HG03457 (cell line): ENCODE results near the gene R3HDM1.
"Not testable (repeated sequence)": the region's sequence is repeated elsewhere in the genome, so short reads cannot be mapped to it uniquely, and the experiment has no call there.

Experiments
- ATAC-seq: cut with Tn5 transposase; IDR thresholded peaks from one replicate; pipeline ENCODE4 v1.9.1; 2021; ENCODE audit warnings: moderate number of reproducible peaks; ENCODE audit not compliant: unreplicated experiment

R3HDM1 gene

DNA sequence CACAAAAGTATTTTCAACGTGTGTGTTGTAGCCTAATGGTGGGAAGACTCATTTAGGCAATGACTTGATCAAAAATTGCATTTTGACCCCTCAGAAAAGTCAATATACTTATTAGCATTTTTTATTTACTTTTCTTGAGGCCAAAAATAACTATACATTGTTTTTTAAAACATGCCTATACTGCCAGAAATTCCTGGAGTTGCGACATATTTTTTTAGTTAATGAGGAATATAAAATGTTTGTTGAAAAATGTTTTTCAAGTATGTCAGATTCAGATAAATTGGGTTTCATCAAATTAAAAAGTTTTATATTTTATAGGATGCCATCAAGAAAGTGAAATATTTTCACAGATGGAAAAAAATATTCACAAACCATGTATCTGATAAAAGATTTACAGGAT, 39.6 kb downstream of the R3HDM1 start:
- no peak for ATAC-seq

DNA sequence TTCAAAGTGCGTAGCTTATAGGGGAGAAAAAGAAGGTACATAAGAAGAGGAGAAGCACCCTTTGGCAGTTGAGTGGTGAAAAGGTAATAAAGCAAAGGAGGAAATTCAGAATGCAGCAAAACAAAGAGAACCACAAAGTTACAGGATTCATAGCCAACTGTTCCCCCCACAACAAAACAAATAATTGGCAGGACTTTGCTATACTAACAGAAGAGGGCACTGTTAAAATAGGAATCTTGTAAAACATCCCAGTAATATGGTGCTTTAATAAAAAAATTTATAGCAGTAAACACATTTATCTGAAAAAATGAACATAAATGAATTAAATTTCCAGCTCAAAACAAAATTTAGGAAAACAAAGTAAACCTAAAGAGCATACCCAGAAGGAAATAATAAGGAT, 42.3 kb downstream of the R3HDM1 start:
- no peak for ATAC-seq

DNA sequence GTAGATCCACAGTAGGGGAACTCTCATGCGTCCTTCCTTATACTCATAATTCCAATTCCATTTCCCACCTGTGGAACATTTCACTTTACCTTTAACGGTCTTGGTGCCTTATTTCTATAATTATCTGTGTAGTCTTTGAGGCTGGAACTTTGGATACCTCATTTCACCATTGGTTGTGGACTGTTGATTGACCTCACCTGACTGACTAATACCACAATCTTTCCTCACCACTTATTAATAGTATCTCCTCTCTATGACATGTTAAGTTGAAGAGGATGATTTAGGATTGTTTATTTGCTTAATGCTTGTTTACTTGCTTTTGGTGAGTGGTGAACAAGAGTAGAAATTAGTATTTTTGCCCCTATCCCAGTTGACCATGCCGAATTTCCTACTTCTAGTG, 50.0 kb downstream of the R3HDM1 start:
- no peak for ATAC-seq

DNA sequence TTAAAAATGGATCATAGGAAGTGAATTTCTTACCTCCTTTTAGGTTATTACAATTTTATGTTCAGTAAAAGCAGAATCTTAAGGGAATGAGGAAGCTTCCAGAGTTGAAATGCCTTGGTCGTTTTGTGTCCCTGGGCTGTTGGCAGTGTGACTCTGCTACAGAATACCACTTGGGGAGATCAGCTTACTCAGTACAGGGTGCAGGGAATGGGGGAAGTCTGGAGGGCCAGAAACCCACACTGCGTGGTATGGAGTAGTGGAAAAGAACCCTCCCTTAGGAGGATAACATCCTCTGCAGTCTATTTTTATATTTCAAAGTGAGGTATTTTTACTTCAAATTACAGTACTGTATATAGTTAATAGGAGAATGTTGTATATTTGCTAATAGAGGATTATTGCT, 51.1 kb downstream of the R3HDM1 start:
- no peak for ATAC-seq

DNA sequence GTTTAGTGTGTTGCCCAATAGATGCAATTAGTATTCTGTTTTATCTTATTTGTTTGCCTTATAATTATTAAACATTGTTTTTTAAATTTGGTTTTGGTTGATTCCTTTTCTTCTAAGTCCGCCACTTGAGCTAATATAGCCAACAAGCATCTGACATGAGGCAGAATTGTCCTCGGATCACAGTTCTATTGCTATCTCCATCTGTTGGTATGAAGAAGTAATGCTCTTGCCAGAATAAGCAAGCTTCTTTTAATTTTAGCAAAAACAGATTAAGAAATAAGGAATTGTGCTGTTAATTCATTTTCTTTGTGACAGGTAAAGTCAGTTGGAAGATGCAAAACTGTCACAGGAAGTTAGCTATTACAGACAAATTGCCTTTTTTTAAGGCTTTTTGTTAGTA, 54.3 kb downstream of the R3HDM1 start:
- no peak for ATAC-seq

DNA sequence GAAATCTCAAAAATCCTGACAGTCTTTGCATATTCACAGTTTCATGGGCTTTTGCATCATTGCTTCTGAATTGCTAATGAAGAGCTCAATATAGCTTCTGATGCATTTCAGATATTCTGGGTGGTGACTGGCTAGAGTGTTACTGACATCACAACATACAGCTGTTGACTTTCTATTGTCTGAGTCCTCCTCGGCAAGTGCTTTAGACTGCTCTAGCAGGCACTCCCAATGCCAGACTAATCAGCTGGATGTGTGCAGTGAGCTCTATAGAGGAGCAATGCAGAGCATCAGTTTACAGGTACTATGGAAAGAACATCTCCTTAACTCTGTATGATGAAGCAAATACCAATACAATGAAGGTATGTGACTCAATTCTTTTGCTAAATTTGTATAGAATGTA, 54.9 kb downstream of the R3HDM1 start:
- no peak for ATAC-seq

DNA sequence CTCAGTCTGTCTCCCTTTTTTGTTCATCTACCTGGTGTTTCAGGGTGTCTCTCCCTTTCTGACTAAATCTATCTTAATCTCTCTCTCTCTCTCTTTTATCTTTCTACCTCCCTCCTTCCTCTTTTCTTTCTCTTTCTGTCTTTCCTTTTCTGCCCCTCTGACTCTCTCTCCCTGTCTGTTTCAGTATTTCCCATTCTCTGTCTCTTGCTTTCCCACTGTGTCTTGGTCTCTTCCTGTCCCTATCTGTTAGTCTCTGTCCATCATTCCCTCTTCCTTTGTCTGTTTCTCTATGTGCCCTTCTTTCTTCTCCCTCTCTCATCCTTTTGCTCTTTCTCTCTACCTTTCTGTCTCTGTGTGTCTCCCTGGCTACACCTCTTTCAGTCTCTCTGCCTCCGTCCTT, 56.7 kb downstream of the R3HDM1 start:
- ATAC-seq = no peak

DNA sequence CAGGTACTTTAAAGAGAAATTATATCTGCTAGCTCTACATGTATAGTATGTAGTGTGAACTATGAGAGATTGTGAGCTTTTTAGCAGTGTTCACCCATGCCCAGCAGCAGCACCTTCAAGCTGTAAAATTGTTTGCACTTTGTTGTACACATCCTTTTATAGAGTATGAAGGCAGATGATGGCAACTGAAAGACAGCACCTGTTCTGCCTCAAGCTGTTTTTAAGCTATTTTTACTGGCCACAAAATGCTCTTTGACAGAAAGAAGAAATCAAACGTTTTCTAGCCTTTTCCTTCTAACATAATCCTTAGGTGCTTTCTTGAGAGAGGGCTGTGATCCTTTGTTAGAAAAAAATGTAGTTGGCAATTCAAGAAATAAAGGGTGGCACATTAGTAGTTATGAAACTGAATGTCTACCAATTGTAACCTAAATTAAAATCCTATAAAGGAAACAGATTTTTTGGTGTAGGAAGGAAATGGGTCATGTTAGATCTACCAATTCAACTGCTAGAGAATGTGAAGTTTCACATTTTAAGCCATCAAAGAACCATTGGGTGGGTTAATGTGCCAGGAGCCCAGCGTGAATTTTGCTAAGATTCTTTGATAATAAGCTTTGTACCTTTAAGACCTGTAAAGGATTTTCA, 59.5 kb downstream of the R3HDM1 start:
- ATAC-seq = no peak

DNA sequence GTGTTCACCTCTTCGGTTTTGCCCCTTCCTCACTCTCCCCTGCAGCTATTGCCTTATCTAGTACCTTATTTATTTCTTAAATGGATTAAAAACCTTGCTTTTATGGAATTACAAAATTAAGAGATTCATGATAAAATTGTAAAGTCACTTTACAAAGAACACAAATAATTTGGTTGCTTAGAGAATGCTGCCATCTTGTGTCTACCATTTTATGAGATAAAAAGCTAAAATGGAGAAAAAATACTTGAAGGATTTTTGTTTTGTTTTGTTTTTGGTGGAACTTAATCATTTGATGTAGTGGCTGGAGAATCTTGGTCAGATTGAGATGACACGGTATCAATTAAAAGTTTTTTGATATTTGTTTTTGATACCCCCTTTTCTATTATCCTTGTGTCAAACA, 69.6 kb downstream of the R3HDM1 start:
- no peak for ATAC-seq

DNA sequence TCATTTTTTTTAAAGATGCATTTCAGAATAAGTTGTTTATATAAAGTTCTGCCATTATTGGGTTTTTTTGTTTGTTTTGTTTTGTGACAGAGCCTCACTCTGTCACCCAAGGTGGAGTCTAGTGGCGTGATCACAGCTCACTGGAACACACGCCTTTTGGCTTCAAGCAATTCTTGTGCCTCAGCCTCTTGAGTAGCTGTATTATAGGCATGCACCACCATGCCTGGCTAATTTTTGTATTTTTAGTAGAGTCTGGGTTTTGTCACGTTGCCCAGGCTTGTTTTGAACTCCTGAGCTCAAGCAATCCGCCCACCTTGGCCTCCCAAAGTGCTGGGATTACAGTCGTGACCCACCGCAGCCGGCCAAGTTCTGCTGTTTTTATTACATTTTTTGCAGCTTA, 72.3 kb downstream of the R3HDM1 start:
- ATAC-seq = no peak

DNA sequence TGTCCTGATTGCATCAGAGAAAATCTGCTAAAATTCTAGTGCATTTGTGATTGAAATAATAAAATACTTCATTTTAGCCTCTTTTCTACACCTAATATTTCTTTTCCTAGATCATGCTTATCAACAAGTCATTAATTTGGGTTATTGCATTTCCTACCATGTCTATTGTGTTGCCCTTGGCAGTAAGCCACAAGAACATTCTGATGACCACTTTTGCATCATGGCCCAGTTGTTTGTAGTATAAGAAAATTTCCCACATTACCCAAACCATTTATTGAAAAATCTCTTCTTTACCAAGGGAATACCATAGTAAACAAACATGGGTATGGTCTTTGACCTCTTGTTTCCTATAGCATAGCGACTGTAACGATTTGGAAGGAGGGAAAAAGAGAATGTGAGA, 76.3 kb downstream of the R3HDM1 start:
- no peak for ATAC-seq

DNA sequence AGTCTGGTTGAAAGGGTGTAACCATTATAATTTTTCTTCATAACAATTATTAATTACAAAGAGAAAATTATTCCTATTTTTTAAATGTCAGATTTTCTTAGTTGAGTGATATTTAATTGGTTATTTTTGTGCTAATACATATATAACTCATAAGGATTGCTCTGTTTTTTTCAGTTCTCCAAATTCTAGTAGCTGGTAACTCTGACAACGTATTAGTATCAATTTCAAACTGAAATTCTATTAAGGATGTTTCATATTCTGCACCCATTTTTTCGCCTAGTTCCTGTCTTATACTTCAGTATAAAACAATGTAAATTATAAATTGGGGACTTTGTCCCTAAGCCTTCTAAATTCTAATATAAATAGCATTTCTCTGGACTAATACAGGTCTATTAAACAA, 81.0 kb downstream of the R3HDM1 start:
- no peak for ATAC-seq

DNA sequence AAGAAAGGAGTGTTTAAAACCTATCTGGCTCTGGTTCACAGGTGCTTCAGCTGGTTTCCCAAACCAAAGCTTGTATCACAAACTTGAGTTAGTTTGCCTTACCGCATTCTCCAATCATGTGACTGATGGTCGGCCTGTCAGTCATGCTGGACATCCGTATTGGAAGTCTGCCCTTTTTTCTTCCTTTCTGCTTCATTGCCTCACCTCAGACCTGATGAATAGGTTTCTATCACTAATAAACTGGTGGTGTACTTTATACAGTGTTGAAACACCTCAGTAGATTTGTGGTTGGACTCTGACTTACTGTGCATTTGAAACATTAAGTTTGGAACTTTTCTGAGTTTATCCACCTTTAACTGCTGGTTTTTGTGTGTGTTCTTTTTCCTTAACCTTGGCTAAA, 84.1 kb downstream of the R3HDM1 start:
- no peak for ATAC-seq

DNA sequence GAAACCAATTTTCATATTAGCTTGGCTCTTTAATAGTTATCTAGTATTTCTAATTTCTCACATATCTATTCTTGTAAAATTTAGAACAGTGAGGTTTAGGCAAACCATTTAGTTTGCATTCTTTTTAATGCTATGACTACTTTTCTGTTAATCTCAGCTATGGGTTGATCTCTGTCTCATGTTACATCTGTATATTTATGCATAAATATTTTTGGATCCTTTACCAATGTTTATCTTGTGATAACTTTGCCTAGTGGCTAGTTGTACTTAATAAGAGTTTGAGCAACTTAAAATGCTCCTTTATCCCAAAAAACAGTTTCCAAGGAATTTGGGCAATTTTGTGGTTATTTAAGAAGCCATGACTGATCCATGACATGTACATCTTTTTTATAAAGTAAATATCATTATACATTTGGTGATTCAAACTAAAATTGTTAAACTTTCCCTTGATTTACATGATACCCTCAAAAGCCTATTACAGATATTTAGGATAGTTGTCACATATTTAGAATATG, 86.3 kb downstream of the R3HDM1 start:
- ATAC-seq = no peak

DNA sequence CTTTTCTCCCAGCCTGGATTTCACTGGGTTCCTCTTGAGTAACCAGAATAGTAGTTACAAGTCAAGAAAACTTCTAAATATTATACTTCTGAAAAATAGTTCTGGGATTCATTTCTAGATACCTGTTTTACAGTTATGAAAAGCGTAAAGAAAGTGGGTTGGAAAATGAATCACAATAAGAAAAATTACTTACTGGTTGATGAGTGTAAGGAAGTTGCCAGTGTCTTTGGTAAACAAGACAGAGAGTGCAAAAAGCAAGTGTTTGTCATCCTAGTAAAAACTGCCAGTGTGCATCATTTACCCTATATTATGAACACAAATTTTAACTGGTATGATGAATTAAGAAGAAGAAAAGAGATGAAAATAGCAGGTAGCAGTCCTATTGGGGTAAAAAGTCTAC, 88.9 kb downstream of the R3HDM1 start:
- ATAC-seq = no peak

DNA sequence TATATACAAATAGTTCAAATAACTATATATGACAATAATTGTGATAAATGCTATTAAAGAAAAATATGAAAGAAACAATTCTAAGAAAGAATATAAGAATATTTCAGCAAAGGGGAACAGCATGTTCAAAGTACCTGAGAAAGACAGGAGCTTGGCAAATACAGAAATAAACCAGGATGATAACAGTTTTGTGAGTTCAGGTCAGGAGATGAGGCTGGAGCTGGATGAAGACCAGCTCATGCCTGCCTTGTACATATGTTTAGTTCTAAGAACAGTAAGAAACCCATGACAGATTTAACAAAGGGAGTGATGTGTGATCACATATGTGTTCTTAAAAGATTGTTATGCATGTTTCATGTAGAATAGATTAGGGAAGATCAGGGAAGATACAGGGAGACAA, 98.2 kb downstream of the R3HDM1 start:
- ATAC-seq = no peak

DNA sequence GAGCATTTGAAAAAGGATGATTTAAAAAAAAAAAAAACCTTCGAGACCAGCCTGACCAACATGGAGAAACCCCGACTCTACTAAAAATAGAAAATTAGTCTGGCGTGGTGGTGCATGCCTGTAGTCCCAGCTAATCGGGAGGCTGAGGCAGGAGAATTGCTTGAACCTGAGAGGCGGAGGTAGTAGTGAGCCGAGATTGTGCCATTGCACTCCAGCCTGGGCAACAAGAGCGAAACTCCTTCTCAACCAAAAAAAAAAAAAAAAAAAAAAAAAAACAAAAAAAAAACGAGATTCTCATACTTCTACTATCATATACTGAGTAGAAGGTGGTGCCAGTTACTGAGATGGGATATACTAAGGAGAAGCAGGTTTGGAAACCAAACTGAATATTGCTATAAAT, 98.8 kb downstream of the R3HDM1 start:
- not testable (repeated sequence) for ATAC-seq

DNA sequence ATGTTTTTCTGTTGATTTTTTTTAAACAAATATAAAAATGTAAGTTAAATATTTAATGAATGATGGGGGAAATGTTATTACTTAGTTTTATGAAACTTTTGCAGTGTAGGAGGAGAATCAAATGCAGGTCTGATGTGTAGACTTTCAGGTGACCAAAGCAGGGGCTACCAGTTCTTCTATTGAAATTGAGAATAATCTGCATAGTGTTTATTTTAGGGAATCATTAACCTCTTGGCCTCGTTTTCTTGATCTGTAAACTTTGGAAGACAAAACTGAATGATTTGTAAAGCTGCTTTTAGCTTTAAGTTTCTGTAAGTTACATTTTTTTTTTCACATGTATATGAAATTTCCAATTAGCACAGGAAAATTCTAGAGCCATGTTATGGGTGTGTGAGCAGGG, 99.2 kb downstream of the R3HDM1 start:
- no peak for ATAC-seq

DNA sequence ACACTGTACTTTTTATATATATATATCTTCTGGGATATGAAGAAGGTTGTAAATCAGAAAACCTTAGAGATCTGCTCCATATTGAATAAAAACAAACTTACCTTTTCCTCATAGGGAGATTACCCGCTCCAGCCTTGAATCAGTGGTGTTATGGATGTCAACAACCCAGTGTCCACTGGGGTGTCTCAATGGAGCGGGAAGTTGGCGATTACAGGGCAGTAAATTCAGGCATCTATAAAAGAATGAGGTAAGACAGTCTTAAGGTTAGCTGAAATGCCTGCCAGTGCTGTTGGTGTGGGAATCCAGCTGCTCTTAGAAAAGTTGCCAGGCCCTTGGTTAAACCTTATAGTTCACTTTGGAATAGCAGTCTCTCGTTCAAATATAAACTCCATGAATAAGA, 102.3 kb downstream of the R3HDM1 start:
- no peak for ATAC-seq

DNA sequence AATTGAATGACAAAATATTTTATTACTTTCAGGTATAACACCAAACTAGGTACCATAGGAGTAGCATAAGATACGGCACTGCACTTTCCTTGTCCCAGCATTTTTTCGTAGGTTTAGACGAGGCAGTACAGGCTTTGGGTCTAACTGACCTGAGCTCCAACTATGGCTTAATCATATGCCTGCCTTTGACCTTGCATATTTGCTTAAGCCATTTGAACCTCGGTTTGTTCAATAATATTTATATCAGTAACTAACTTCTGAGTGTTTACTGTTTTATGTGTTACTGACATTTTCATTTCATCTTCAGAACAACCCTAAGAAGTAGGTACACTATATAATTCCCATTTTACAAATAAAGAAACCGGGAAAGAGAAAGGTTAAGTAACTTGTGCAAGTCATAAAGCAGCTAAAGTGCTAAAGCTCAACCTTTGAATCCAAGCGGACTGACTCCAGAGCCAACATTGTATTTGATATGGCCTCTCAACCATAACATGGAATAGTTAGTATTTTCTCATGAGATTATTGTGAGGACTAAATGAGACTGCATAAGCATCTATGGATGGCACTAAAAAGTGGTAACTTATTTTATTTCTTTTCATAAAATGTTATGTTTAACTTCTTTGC, 104.0 kb downstream of the R3HDM1 start:
- ATAC-seq = no peak

DNA sequence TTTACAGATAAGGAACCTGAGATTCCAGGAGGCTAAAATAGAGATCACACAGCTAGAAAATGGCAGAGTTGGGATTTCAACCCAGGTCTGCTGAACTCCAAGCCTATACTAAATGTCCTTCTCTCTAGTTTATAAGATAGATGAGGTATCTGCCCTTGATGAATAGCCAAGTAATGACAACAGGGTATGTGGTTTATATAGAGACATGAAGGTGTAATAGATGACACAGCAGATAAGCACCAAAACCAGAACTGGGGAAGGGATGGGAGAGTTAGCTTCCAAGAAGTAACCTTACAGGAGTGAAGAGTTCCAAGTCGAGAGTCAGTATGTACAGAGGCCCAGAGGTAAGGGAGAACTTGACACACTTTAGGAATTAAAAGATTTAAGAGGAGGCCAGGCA, 105.7 kb downstream of the R3HDM1 start:
- ATAC-seq = no peak

DNA sequence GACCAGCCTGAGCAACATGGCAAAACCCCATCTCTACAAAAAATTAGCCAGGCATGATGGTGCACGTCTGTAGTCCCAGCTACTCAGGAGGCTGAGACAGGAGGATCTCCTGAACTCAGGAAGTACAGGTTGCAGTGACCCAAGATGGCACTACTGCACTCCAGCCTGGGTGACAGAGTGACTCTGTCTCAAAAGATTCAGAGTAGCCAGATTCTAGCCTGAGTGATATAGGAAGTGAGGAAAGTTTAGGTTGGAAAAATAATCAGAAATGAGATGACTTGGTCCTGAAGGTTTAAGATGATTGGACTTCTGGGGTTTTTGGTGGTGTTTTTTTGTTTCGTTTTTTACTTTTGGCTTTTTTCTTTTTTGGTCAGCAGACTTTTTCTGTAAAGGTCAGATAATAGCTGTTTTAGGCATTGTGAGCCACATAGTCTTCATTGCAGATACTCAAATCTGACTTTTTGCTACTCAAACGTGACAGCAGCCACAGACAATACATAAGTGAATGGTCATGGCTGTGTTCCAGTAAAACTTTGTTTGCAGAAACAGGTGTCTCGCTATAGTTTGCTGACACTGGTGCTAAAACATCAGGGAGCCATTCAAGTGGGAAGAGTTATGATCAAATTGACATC, 106.3 kb downstream of the R3HDM1 start:
- ATAC-seq = no peak

DNA sequence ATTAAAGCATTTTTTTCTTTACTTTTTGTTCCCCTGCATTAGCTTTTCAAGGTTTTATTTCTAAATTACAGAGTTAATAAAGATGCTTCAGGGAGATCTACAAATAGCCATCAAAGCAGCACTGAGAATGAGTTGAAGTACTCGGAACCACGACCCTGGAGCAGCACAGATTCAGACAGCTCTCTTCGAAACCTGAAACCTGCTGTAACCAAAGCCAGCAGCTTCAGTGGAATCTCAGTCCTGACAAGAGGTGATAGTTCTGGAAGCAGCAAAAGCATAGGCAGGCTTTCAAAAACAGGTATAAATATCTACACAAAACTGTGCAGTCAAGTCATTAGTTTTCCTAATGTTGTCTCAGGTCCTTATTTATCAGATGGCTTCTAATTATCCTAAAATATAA, 107.5 kb downstream of the R3HDM1 start:
- no peak for ATAC-seq
